SK-N-SH treated with all-trans-retinoic acid at 6 μM for 48 hours (cell line): ENCODE measurements around the gene SLC29A3.

ENCODE experiments used
- ATAC-seq: fragments of 200-7000 bp; cut with Tn5 transposase; 3 replicates; pipeline ENCODE4 v1.9.1; 2020; ENCODE audit warnings: mild to moderate bottlenecking, moderate library complexity
- BACH2 ChIP-seq: fragments of 250-450 bp; sonication (Bioruptor Pico); IDR thresholded peaks from 2 replicates; pipeline ENCODE4 v1.9.0; 2021; ENCODE audit warnings: mild to moderate bottlenecking, borderline replicate concordance
- CREB5 ChIP-seq: fragments of 250-450 bp; sonication (Bioruptor Pico); IDR thresholded peaks from 2 replicates; pipeline ENCODE4 v1.5.1; 2020; ENCODE audit warnings: low read depth, mild to moderate bottlenecking, moderate library complexity
- CSDC2 ChIP-seq: fragments of 250-450 bp; sonication (Bioruptor Pico); IDR thresholded peaks from 2 replicates; pipeline ENCODE4 v1.5.0; 2020; ENCODE audit warnings: mild to moderate bottlenecking, moderate library complexity
- GLIS3 ChIP-seq: fragments of 250-450 bp; sonication (Bioruptor Pico); IDR thresholded peaks from 2 replicates; pipeline ENCODE4 v1.5.0; 2020; ENCODE audit warnings: mild to moderate bottlenecking, moderate library complexity
- ISL1 ChIP-seq: fragments of 250-450 bp; sonication (Bioruptor Pico); IDR thresholded peaks from 2 replicates; pipeline ENCODE4 v2.1.2; 2022; ENCODE audit warnings: mild to moderate bottlenecking, moderate library complexity
- OSR1 ChIP-seq: fragments of 250-450 bp; sonication (Bioruptor Pico); IDR thresholded peaks from 2 replicates; pipeline ENCODE4 v1.8.0; 2022; ENCODE audit warnings: moderate library complexity, mild to moderate bottlenecking, inconsistent platforms
- PATZ1 ChIP-seq: fragments of 250-450 bp; sonication (Bioruptor Pico); IDR thresholded peaks from 2 replicates; pipeline ENCODE4 v1.8.0; 2020; ENCODE audit warnings: mild to moderate bottlenecking, moderate library complexity, borderline replicate concordance
- POU6F1 ChIP-seq: fragments of 250-450 bp; sonication (Bioruptor Pico); IDR thresholded peaks from 2 replicates; pipeline ENCODE4 v1.8.0; 2021; ENCODE audit warnings: low read depth, mild to moderate bottlenecking, moderate library complexity, borderline replicate concordance
- RARB ChIP-seq: fragments of 250-450 bp; sonication (Bioruptor Pico); IDR thresholded peaks from 2 replicates; pipeline ENCODE4 v1.8.0; 2021; ENCODE audit warnings: mild to moderate bottlenecking, moderate library complexity
- SNAI2 ChIP-seq: fragments of 250-450 bp; sonication (Bioruptor Pico); IDR thresholded peaks from 2 replicates; pipeline ENCODE4 v1.5.0; 2020; ENCODE audit warnings: mild to moderate bottlenecking, moderate library complexity
- TSHZ2 ChIP-seq: fragments of 250-450 bp; sonication (Bioruptor Pico); IDR thresholded peaks from 2 replicates; pipeline ENCODE4 v1.5.0; 2020; ENCODE audit warnings: mild to moderate bottlenecking, moderate library complexity
- ZC3H10 ChIP-seq: fragments of 250-450 bp; sonication (Bioruptor Pico); IDR thresholded peaks from 2 replicates; pipeline ENCODE4 v1.5.1; 2021; ENCODE audit warnings: mild to moderate bottlenecking, moderate library complexity
- ZFP3 ChIP-seq: fragments of 250-450 bp; sonication (Bioruptor Pico); IDR thresholded peaks from 2 replicates; pipeline ENCODE4 v1.5.0; 2020; ENCODE audit warnings: mild to moderate bottlenecking, moderate library complexity
- ZNF565 ChIP-seq: fragments of 450-650 bp; formaldehyde crosslinking; conservative IDR thresholded peaks from 2 replicates; pipeline ENCODE4 v1.5.0; 2020; ENCODE audit warnings: low read depth, mild to moderate bottlenecking, moderate library complexity
- ZNF70 ChIP-seq: fragments of 450-650 bp; formaldehyde crosslinking; IDR thresholded peaks from 2 replicates; pipeline ENCODE4 v1.5.0; 2020; ENCODE audit warnings: mild to moderate bottlenecking, moderate library complexity
- ZNF8 ChIP-seq: fragments of 450-650 bp; formaldehyde crosslinking; IDR thresholded peaks from 2 replicates; pipeline ENCODE4 v1.5.0; 2020; ENCODE audit warnings: mild to moderate bottlenecking, moderate library complexity

Gene SLC29A3

GRCh38 chr10:71342573-71343391 is 23.7 kb downstream of the SLC29A3 start:
- no peak for ATAC-seq
- TF ChIP-seq PATZ1 (CRISPR knock-in tag): no peak
- no peak for TF ChIP-seq BACH2 (CRISPR knock-in tag)
- TF ChIP-seq ZC3H10 (CRISPR knock-in tag): no peak

GRCh38 chr10:71343392-71343773 is 24.3 kb downstream of the SLC29A3 start:
- ATAC-seq: no peak
- TF ChIP-seq ZNF565: no peak

- ATAC-seq: no peak
- TF ChIP-seq CREB5 (no peak), ZNF8 (CRISPR knock-in tag) (no peak), ZNF70 (CRISPR knock-in tag) (no peak), RARB (CRISPR knock-in tag) (no peak), SNAI2 (no peak), ISL1 (CRISPR knock-in tag) (no peak), POU6F1 (CRISPR knock-in tag) (no peak), CSDC2 (CRISPR knock-in tag) (no peak), ZFP3 (no peak), OSR1 (CRISPR knock-in tag) (no peak), TSHZ2 (CRISPR knock-in tag) (no peak), GLIS3 (CRISPR knock-in tag) (no peak)
- TF ChIP-seq, all 23 proteins: peak for 0
These were observed 25.3 kb downstream of the SLC29A3 start for GRCh38 chr10:71344154-71344925.

GRCh38 chr10:71344993-71345480 is 26.0 kb downstream of the SLC29A3 start:
- no peak for TF ChIP-seq OSR1 (CRISPR knock-in tag)
- TF ChIP-seq TSHZ2 (CRISPR knock-in tag): no peak
- no peak for TF ChIP-seq ZFP3
- no peak for TF ChIP-seq ZNF70 (CRISPR knock-in tag)
- TF ChIP-seq CREB5: no peak

More at GRCh38 chr10:71344993-71345480, 26.0 kb downstream of the SLC29A3 start:
- no peak for ATAC-seq
